Caco-2 (cell line): ENCODE results near the gene OR4M1. TPM values are rescaled to one million over a fixed set of nuclear protein-coding genes. Genes with fewer than 3 reads are reported as not detected.
A peak's percentile ranks its signal among the peaks of the same experiment; 100 is the strongest.
"Not testable (repeated sequence)": the region's sequence is repeated elsewhere in the genome, so short reads cannot be mapped to it uniquely, and the experiment has no call there.

Experiments
- BruUV-seq: library from RNA; stranded (reverse); fragments of 400-500 nt; replicated peaks from 2 replicates; lab custom pipeline; 2021; lab: Mats Ljungman, UMichigan
- CTCF ChIA-PET: fragments of 300-600 bp; sonication (Branson Sonifier 250); formaldehyde crosslinking; loops from one replicate; lab custom pipeline; 2022; ENCODE audit warnings: antibody characterized with exemption; lab: Charles Lee
- POLR2A ChIA-PET: fragments of 300-600 bp; sonication (Branson Sonifier 250); formaldehyde crosslinking; loops from one replicate; lab custom pipeline; 2022; ENCODE audit warnings: antibody characterized with exemption; lab: Charles Lee
- DNase-seq, 2 experiments: peaks; one replicate each; pipeline versions ENCODE4 v3.0.0 to v3.0.0-alpha.2; 2020 to 2022
- H3K27me3 ChIP-seq: replicated peaks from 2 replicates; pipeline ENCODE4 v1.6.0; 2011; ENCODE audit warnings: low read length; ENCODE audit not compliant: control insufficient read depth, insufficient read depth
- H3K36me3 ChIP-seq: 2 replicates; pipeline ENCODE4 v1.5.1; 2011; ENCODE audit warnings: low read length; ENCODE audit not compliant: control insufficient read depth, insufficient read depth
- H3K4me1 ChIP-seq: fragments of 250-450 bp; sonication (Bioruptor Pico); 2 replicates; pipeline ENCODE4 v1.5.1; 2020; ENCODE audit warnings: mild to moderate bottlenecking
- H3K4me3 ChIP-seq: 2 replicates; pipeline ENCODE4 v1.5.1; 2011; ENCODE audit warnings: low read depth, mild to moderate bottlenecking, control low read depth, low read length
- H3K9me3 ChIP-seq: fragments of 250-450 bp; sonication (Bioruptor Pico); 2 replicates; pipeline ENCODE4 v1.5.1; 2020; ENCODE audit warnings: mild to moderate bottlenecking, moderate library complexity
- H3K27ac Mint-ChIP-seq: one replicate; pipeline ENCODE4 v1.8.0; 2022; ENCODE audit warnings: mixed read lengths; ENCODE audit not compliant: unreplicated experiment
- H3K27me3 Mint-ChIP-seq: one replicate; pipeline ENCODE4 v1.8.0; 2022; ENCODE audit warnings: mixed read lengths; ENCODE audit not compliant: insufficient read depth, unreplicated experiment
- H3K36me3 Mint-ChIP-seq: one replicate; pipeline ENCODE4 v1.8.0; 2022; ENCODE audit warnings: mild to moderate bottlenecking, mixed read lengths; ENCODE audit not compliant: insufficient read depth, unreplicated experiment
- H3K4me1 Mint-ChIP-seq: one replicate; pipeline ENCODE4 v1.8.0; 2022; ENCODE audit warnings: low read depth, mixed read lengths; ENCODE audit not compliant: unreplicated experiment
- H3K4me3 Mint-ChIP-seq: one replicate; pipeline ENCODE4 v1.8.0; 2022; ENCODE audit warnings: mild to moderate bottlenecking, moderate library complexity, mixed read lengths; ENCODE audit not compliant: unreplicated experiment
- H3K9me3 Mint-ChIP-seq: one replicate; pipeline ENCODE4 v1.8.0; 2022; ENCODE audit warnings: mixed read lengths; ENCODE audit not compliant: unreplicated experiment
- intact Hi-C: fragments of 100-400 bp; cut with micrococcal nuclease; formaldehyde crosslinking; loops from one replicate; pipeline ENCODE4 v1.10.0; 2022; ENCODE audit not compliant: unreplicated experiment
- total RNA-seq: library from RNA; stranded (reverse); gene quantifications from 2 replicates; pipeline ENCODE4 v1.2.3, GENCODE V29; 2022
- TF ChIP-seq, protein P1 (sequence below), 2 experiments: fragments of 200-600 bp in 1 of 2; IDR thresholded peaks; 1 replicate in 1 of 2; 2 replicates in 1 of 2; pipeline versions ENCODE4 v1.5.1 to v1.8.0; 2011 to 2022; ENCODE audit warnings: antibody characterized with exemption in 1 of 2, control low read depth in 1 of 2, inconsistent platforms in 1 of 2, low read depth in 1 of 2, low read length in 1 of 2, mild to moderate bottlenecking in 1 of 2, moderate library complexity in 1 of 2; ENCODE audit not compliant: insufficient read depth in 1 of 2, severe bottlenecking in 1 of 2, unreplicated experiment in 1 of 2

The OR4M1 gene
- total RNA-seq, 1 experiment from 2014 or later = not detected

GRCh38 chr14:19823178-19823577 is 49.9 kb downstream of the OR4M1 start:
- Mint-ChIP-seq H3K27ac (no peak overlapping the region), H3K4me3 (no peak overlapping the region), H3K4me1 (no peaks in the 10 kb centered on the region), H3K27me3 (peaks cover 2% of the 10 kb centered on the region), H3K9me3 (no peaks in the 10 kb centered on the region), H3K36me3 (no peaks in the 10 kb centered on the region)
- TF ChIP-seq, protein P1, sequence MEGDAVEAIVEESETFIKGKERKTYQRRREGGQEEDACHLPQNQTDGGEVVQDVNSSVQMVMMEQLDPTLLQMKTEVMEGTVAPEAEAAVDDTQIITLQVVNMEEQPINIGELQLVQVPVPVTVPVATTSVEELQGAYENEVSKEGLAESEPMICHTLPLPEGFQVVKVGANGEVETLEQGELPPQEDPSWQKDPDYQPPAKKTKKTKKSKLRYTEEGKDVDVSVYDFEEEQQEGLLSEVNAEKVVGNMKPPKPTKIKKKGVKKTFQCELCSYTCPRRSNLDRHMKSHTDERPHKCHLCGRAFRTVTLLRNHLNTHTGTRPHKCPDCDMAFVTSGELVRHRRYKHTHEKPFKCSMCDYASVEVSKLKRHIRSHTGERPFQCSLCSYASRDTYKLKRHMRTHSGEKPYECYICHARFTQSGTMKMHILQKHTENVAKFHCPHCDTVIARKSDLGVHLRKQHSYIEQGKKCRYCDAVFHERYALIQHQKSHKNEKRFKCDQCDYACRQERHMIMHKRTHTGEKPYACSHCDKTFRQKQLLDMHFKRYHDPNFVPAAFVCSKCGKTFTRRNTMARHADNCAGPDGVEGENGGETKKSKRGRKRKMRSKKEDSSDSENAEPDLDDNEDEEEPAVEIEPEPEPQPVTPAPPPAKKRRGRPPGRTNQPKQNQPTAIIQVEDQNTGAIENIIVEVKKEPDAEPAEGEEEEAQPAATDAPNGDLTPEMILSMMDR (IDR thresholded peaks at IDR 0.05; ENCODE audit: insufficient read depth in 1 of 2, low read depth in 1 of 2, low read length in 1 of 2, severe bottlenecking in 1 of 2, unreplicated experiment in 1 of 2) = no peak
- BruUV-seq = no TSS peak
- ChIA-PET POLR2A (no interaction called here), CTCF (no interaction called here)
- no peaks in the 10 kb centered on the region for H3K36me3 ChIP-seq
- H3K4me3 ChIP-seq = no peak overlapping the region
- no peaks in the 10 kb centered on the region for H3K9me3 ChIP-seq
- H3K4me1 ChIP-seq = no peaks in the 10 kb centered on the region
- intact Hi-C loops = no loop called here
- DNase-seq = no peak
- no peaks in the 10 kb centered on the region for H3K27me3 ChIP-seq

GRCh38 chr14:19823765-19824164 is 50.5 kb downstream of the OR4M1 start:
- Mint-ChIP-seq H3K27ac (no peak overlapping the region), H3K36me3 (no peaks in the 10 kb centered on the region), H3K4me1 (no peaks in the 10 kb centered on the region), H3K27me3 (peaks cover 2% of the 10 kb centered on the region), H3K9me3 (no peaks in the 10 kb centered on the region), H3K4me3 (no peak overlapping the region)
- no peak for DNase-seq
- Histone ChIP-seq H3K36me3 (no peaks in the 10 kb centered on the region), H3K9me3 (no peaks in the 10 kb centered on the region), H3K4me3 (no peak overlapping the region), H3K4me1 (no peaks in the 10 kb centered on the region), H3K27me3 (no peaks in the 10 kb centered on the region)
- TF ChIP-seq, protein P1 (IDR thresholded peaks at IDR 0.05; ENCODE audit: insufficient read depth in 1 of 2, low read depth in 1 of 2, low read length in 1 of 2, severe bottlenecking in 1 of 2, unreplicated experiment in 1 of 2) = no peak
- BruUV-seq = no TSS peak
- POLR2A ChIA-PET = no interaction called here
- intact Hi-C loops = no loop called here
- CTCF ChIA-PET = no interaction called here

GRCh38 chr14:19827626-19828244 is 54.4 kb downstream of the OR4M1 start:
- H3K27me3 Mint-ChIP-seq, H3K4me3 Mint-ChIP-seq: not testable (repeated sequence)

More at GRCh38 chr14:19827626-19828244, 54.4 kb downstream of the OR4M1 start:
- H3K4me1 Mint-ChIP-seq, H3K36me3 ChIP-seq, intact Hi-C loops, H3K27ac Mint-ChIP-seq, POLR2A ChIA-PET, BruUV-seq, H3K9me3 ChIP-seq, H3K27me3 ChIP-seq, H3K36me3 Mint-ChIP-seq, H3K9me3 Mint-ChIP-seq, H3K4me3 ChIP-seq, CTCF ChIA-PET, H3K4me1 ChIP-seq: not testable (repeated sequence)
- TF ChIP-seq, protein P1 (IDR thresholded peaks at IDR 0.05; ENCODE audit: insufficient read depth in 1 of 2, low read depth in 1 of 2, low read length in 1 of 2, severe bottlenecking in 1 of 2, unreplicated experiment in 1 of 2) = peak in 1 of 2 experiments; percentile 6
- DNase-seq = peak; percentile 17 to 41
